Suprapubic skin (tissue), 4 donors: ENCODE data around the gene ALDH5A1.

Source experiments
- EP300 ChIP-seq: sonication (generic); formaldehyde crosslinking; IDR thresholded peaks from one replicate; pipeline ENCODE4 v1.6.1; 2017; ENCODE audit warnings: antibody characterized with exemption
- POLR2A ChIP-seq, 2 donors: fragments of 450-650 bp; IDR thresholded peaks; one replicate each; pipeline ENCODE4 v1.6.1; 2017; ENCODE audit warnings: antibody characterized with exemption in 2 of 2, mild to moderate bottlenecking in 2 of 2, moderate library complexity in 2 of 2
- POLR2AphosphoS5 ChIP-seq, 3 donors: sonication (generic); formaldehyde crosslinking; IDR thresholded peaks; one replicate each; pipeline ENCODE4 v1.6.1; 2017; ENCODE audit warnings: antibody characterized with exemption in 3 of 3
- TF ChIP-seq, protein P1 (sequence below), 2 donors: fragments of 200-600 bp in 1 of 2; fragments of 450-650 bp in 1 of 2; sonication (generic) in 1 of 2; IDR thresholded peaks; one replicate each; pipeline ENCODE4 v1.5.1; 2016 to 2019; ENCODE audit warnings: antibody characterized with exemption in 2 of 2, mild to moderate bottlenecking in 1 of 2, moderate library complexity in 1 of 2

- TF ChIP-seq, protein P1, sequence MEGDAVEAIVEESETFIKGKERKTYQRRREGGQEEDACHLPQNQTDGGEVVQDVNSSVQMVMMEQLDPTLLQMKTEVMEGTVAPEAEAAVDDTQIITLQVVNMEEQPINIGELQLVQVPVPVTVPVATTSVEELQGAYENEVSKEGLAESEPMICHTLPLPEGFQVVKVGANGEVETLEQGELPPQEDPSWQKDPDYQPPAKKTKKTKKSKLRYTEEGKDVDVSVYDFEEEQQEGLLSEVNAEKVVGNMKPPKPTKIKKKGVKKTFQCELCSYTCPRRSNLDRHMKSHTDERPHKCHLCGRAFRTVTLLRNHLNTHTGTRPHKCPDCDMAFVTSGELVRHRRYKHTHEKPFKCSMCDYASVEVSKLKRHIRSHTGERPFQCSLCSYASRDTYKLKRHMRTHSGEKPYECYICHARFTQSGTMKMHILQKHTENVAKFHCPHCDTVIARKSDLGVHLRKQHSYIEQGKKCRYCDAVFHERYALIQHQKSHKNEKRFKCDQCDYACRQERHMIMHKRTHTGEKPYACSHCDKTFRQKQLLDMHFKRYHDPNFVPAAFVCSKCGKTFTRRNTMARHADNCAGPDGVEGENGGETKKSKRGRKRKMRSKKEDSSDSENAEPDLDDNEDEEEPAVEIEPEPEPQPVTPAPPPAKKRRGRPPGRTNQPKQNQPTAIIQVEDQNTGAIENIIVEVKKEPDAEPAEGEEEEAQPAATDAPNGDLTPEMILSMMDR (IDR thresholded peaks at IDR 0.05) = no peak
- TF ChIP-seq EP300 = no peak
- TF ChIP-seq POLR2A (IDR thresholded peaks at IDR 0.05) = no peak
- TF ChIP-seq POLR2AphosphoS5 (IDR thresholded peaks at IDR 0.05) = no peak
These were observed 44.6 kb downstream of the ALDH5A1 start for GRCh38 chr6:24539416-24539815.
